CD4-positive, alpha-beta T cell treated with Interleukin-6 for 4 hours (primary cell): ENCODE data around the gene TH.

Source experiments
- DNase-seq: peaks from one replicate; pipeline ENCODE4 v3.0.0-alpha.2; 2020; ENCODE audit warnings: mixed read lengths

Gene TH

DNA sequence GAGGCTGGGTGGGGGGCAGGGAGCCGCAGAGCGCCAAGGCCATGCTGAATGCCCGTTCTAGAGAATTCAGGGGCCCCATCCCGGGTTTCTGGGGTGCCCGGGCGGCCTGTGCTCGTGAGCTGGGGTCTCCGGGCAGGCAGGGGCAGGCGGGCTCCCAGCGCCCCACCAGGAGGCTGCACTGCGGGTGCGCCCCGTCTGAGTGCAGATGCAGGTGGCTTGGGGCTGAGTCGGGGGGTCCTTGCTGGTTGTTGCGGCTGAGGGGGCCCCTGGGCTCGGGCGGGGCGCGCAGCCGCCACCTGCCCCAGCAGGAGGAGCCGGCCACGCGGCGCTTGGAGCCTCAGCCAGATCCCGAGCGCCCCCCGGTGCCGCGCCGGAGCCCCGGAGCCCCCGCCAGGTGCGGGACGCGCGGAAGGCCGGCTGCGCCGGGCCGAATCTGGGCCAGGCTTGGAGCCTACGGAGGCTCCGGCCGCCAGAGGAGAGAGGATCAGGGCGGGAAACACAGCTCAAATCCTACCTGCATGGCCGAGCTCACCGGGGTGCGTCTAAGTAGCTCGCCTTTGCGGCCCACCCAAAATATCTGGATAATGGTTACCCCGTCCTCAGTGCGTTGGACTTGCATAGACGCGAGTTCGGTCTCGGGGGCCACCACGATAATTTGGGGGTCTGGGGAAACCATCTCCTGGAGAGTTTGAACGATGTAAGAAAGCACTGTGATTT, 31.8 kb downstream of the TH start:
- DNase-seq, result no peak

DNA sequence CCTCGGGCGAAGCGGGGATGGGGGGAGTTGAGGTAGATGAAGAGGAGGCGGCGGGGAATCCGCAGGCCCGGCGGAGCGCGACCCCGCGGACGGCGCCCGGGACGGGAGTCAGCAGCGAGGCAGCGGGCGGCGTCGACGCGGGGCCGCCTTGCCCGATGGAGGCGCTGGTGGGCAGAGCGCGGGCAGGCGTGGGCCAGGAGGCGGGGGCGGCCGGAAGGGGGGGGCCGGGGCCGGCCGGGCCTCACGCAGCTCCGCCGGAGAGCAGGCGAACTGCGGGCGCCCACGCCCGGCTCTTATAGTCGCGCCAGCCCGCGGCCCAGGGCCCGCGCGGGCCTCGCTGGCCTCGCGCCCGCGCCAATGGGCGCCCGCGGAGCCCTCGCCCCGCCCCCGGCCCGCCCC, 32.5 kb downstream of the TH start, which contains the start of gene IGF2:
IGF2 (minus strand) TSS at position 267 of the 399 bp plus-strand sequence. CDS start 3,866 bp downstream, outside the sequence.
- DNase-seq, result no peak

DNA sequence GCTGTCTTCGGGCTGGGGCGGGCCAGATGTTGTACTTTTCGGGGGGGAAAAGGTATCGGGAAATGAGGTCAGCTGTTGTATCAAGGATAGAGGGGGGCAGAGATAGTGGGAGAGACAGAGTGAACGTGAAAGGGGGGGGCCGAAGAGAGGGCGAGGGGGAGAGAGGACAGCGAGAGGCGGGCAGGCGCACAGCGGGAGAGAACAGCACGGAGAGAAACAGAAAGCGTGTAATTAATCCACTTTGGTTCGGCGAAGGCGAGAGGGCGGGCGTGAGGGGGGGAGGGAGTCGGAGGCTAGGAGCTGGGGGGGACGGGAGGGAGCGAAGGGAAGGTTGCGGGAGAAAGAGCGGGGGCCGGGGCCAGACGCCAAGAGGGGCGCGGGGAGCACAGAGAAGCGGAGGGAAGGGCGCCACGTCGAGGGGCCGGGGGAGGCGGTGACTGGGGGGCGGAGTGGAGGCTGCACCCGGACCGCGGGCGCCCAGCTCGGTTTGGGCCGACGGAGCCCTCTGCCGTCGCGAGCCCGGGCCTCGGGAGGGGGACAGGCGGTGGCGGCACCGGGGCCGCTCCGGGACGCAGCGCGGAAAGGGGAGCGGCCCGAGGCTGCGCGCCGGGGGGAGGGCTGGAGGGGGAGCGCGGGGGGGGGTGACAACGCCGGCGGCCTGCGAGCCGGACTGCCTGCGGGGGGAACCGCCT, 33.0 kb downstream of the TH start:
- peak; percentile 13 for DNase-seq

DNA sequence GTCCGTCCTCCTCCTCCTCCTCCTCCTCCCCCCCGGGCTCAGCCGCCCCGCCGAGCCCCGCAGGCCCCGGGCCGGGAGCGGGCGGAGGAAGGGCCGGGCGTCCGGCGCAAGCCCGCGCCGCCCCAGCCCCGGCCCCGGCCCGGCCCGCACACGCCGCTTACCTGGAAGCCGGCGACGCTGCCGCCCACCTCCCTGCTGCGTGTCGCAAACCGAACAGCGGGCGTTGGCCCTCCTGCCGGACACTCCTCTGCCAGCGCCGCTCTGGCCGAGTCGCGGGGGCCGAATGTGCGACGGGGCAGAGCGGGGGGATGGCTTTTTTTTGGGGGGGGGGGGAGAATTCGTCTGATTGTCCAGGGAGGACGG, 33.6 kb downstream of the TH start:
- no peak for DNase-seq

DNA sequence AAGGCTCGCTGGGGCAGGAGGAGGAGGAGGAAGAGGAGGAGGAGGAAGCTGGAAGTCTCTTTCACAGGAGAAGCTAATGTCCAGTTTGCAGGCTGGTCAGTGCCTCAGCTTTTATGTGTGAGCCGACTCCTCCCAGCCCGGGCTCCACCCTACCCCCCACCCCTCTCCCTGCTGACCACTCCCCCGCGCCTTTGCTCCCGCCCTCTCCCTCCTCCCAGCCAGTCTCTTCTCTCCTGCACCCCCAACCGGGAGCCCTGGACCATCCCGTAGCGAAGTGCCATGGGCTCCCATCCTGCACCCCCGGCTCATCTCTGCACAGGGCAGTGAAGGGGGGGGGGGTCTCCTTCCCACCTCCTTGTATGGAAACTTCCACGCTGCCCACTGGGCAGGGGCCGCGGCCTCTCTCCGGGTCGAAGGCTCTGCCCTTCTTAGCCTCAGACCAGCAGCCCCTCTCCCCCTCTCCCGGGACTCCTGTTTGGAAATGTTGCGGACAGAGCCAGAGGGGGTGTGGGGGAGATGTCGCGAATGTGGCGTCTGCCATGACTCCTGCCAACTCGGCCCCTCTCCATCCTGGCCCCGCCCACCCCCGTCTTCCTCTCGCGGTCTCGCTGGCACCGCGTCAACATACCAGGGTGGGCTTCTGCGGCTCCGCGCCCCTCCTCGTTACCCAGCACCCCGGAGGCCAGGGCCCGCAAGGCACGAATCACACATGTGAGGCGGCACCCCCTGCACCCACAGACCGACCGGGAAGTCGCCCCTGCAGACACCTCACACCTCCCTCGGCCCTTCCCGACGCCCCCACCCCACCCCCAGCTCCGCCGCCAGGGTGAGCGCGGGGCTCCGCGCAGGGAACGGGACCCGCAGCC, 34.2 kb downstream of the TH start:
- DNase-seq, result peak; percentile 10

DNA sequence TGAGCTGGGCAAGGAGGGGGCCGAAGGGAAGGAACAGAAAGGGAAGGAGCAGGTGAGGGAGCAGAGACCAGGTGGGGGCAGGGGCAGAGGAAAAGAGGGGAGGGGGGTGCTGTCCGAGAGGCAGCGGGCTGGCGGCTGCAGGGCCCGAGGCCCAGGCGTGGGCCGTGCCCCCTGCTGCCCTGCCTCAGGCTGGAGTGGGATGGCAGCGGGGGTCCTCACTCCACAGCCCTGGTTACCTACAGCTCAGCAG, 34.7 kb downstream of the TH start:
- DNase-seq, result no peak

DNA sequence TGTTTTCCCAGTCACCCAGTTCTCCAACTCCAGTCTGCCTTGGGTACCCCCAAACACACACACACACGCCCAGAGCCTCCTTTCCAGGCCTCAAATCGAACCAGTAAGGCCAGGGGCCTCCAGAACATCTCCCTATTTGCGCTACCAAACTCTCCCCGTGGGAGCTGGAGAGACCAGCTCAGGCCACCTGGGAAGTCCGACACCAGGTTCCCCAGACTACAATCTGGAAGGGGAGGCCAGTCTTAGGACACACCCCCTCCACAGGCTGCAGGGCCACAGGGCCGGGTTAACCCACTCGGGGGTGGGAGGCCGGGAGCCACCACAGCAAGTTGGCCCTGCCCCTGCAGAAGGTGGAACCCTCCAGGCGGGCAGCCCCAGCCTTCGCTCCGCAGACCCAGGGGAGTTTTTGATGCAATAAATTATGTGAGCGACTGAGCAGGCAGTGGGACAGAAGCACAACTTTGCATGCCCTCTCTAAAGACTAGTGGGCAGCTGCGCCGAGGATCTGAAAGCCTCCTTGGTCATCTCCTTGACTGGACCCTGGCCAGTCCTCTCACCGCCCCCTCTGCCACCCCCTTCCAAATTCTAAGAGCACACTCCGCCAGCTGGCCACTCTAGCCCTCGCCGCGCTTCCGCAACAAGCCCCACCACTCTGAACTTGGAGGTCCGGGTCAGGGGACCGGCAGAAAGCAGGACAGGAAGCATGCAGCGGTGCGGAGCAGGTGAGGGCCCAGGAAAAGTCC, 35.2 kb downstream of the TH start:
- DNase-seq, result no peak

DNA sequence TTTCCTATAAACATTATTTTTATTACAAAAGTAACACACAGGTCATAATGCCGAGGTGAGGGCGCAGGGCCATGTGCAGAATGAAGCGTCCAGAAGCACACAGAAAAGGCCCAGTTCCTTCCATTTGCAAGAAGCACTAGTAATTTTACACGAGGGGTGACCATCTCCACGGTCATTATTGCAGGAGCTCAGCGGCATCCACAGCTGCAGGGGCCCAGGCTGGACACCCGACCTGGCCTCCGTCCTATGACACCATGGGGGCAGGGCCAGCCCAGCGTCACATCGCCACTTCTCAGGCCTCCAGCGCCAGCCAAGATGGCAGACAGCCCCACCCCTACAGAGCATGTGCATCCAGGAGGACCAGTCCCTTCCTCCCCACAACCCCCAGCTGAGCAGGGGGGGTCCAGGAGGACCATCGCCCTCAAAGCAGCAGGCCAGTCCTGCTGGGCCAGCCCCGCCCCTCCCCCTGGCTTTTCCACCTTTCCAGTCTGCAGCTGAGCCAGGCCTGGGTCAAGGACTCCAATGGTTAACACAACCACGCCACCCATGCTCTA, 35.9 kb downstream of the TH start:
- DNase-seq, result no peak

DNA sequence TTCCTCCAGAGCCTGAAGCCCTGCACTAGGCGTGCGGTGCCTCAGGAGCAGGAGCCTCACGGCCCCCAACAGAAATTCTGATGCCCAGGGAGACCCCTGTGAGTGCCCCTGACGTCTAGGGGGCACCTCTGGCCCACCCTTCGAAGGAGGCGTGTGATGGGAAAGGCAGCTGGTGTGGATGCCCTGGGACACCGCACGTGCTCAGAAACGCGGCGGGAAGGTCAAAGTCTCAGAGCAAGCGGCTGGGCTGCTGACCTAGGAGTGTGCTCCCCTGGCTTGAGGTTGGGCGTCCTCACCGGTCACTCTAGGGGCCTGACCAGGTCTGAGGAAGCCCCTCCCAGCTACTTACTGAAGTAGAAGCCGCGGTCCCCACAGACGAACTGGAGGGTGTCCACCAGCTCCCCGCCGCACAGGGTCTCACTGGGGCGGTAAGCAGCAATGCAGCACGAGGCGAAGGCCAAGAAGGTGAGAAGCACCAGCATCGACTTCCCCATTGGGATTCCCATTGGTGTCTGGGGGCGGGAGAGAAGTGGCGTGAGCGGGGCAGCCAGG, 36.5 kb downstream of the TH start:
- DNase-seq, result no peak

DNA sequence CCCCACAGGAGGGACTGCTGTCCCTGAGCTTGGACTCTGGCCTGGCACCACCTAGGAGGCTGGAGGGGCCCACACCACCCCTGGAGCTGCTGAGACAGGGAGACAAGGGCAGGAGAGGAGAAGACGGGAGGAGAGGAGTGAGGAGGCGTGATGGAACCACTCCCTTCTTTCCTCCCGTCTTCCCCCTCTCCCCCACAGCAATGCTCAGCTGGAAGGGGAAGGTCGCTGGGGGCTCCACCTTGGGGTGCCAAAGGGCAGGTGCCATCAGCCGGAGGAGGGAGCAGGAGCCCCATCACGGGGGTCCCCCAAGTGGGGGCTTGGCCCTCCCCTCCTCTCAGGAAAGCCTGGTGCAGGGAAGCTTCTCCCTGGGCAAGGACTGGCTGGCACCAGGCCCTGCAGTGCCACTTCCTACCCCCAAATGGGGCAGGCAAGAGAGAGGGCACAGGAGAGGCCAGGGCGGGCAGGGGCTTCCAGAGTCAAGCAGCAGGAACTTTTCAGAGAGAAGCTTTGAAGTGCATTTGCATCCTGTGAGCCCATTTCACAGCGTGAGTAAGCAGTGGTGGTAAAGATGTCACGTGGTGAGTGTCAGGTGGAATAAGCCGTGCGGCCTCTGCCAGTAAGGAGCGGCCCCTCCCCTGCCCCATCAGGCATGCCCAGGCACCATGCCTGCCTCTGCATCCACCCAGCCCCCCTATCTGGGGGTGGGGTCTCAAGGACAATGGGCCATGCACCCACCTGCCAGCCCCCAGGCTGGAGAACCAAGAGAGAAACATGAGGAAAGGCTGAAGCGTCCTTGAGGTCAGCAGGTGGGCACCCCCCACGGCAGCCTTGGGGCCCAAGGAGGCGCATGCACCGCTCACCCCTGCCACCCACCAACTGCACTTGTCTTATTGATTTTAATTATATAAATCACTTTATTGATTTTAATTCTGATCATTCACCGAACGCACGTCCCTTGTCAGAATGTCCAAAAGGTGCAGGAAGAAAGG, 37.3 kb downstream of the TH start:
- no peak for DNase-seq

DNA sequence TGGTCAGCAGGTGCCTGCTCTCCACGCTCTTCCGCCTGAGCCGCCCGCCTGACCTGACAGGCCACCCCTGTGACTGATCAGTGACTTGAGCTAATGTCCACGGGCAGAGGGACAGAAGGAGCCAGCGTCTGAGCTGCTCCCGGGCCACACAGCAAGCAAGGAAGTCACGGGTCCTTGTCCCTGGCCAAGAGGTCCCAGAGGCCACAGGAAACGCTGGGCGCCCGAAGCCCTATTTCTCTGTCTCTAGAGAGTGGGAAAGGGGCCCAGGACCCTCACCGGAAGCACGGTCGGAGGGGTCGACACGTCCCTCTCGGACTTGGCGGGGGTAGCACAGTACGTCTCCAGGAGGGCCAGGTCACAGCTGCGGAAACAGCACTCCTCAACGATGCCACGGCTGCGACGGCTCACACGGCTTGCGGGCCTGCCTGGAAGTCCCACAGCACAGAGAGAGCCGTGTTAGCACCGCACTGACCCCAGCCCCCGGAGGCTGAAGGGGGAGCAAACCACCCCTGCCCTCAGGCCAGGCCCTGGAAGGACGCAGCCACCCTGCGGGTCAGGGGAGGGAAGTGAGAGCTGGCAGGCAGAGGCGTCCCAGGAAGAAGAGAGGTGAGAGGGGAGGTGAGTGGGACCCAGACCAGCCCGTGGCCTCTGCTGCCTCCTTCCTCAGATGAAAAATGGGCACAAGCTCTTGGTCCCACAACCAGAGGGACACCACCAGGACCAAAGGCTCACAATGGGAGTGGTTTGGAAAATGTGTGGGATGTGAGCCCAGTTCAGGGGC, 38.2 kb downstream of the TH start:
- no peak for DNase-seq

DNA sequence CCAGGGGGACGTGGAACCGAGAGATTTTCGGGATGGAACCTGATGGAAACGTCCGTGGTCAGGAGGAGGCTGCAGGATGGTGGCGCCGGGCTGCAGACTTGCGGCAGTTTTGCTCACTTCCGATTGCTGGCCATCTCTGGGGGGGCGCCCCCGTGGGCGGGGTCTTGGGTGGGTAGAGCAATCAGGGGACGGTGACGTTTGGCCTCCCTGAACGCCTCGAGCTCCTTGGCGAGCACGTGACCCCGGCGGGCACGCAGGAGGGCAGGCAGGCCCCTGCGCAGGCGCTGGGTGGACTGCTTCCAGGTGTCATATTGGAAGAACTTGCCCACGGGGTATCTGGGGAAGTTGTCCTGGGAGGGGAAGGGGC, 38.8 kb downstream of the TH start:
- DNase-seq, result no peak

DNA sequence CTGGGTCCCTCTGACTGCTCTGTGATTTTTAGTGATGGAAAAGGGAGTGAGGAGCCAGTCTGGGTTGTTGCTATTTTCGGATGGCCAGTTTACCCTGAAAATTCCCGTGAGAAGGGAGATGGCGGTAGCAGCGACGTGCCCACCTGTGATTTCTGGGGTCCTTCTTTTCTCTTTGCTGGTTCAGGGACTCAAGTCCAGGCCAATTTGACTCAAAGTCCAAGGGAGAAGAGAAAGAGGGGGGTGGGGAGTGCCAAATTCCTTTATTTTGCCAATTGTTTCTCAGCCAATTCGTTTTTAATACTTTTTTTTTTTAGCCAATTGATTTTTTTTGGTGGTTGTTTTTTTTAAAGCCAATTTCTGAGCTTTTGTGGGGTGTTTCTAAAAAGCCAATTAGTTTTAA, 39.4 kb downstream of the TH start:
- DNase-seq, result no peak

DNA sequence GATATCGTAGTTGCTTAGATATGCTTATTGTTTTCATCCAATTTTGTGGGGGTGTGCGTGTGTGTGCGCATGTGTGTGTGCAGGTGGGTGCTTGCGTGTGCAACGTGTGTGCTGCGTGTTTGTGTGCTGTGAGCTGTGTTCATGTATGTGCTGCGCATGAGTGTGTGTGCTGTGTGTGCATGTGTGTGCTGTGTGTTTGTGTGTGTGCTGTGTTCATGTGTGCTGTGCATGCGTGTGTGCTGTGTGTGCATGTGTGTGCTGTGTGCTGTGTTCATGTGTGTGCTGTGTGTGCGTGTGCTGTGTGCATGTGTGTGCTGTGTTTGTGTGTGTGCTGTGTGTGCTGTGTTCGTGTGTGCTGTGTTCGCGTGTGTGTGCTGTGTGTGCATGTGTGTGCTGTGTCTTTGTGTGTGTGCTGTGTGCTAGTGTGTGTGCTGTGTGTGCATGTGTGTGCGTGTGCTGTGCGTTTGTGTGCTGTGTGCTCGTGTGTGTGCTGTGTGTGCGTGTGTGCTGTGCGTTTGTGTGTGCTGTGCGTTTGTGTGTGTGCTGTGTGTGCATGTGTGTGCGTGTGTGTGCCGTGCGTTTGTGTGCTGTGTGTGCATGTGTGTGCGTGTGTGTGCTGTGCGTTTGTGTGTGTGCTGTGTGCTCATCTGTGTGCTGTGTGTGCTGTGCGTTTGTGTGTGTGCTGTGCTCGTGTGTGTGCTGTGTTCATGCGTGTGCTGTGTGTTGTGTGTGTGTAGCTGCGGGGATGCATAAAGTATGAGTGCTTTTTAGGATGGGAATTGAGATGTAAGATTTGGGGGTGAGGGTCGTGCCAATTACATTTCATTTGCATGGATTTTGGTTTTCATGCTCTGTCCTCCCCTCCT, 40.0 kb downstream of the TH start:
- DNase-seq, result no peak

DNA sequence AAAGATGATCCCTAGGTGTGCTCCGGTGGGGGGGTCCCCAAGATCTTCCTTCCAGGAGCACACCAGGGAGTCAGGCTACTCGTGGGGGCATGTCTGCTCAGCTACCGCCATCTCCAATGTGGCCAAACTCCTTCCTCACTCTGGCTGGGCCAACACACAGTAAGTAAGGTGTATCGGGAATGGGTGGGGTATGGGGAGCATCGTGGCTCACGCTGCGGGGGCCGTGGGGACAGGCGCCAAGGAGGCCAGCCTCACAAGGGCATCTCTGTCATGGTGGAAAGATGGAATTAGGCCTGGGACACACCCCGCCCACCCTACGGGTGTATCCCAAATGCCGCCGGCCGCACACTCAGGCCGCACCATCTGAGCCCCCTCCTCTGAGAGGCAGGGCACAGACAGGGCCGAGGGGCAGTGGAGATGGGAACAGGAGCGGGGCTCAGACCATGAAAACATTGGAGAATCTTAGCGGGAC, 40.7 kb downstream of the TH start:
- DNase-seq, result no peak

DNA sequence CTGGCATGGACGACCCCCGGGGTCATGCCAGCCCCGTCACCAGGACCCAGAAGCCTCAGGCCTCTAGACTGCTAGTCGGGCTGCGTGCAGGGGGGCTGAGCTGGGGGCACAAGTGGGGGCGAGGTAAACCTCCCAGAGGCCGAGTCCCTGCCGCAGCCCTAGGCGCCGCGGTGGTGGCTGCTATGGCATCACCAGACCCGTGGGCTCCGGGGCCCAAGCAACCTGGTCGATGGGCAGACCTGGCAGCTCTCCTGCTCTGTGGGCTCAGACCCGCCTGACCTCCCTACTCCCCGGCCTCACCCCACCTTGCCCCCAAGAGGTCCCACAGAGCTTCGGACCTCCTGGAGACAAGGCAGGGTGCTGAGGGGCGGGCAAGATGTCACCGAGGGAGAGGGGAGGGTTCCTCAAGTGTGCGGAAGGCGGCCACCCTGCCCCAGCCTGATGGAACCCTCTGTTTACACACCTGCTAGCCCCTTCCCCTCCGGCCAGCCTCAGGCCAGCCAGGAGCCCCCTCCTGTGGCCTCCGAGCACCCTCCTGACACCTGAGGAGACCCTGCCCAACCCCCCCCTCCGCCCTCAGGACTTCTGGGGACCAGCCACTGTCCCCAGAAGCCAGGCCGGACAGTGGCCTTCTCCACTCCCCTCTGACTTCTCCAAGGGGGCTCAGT, 41.8 kb downstream of the TH start:
- no peak for DNase-seq

DNA sequence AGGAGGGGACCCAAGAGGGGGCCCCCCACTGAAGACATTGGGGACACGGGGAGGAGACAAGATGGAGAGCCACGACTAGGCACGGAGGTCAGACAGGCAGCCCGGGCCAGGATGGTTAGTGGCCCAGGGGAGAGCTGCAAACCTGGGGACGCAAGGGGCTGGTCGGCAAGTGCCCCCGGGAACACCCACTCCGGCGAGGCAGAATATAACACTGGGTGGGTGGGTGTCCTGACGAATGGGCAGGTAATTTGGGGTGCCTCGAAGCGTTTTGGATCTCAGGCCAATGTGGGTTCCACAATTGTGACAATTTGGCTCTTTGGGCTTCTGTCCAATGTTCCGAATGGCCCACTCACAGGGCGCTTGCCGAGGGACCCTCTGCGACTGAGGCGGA, 42.3 kb downstream of the TH start:
- DNase-seq, result no peak

DNA sequence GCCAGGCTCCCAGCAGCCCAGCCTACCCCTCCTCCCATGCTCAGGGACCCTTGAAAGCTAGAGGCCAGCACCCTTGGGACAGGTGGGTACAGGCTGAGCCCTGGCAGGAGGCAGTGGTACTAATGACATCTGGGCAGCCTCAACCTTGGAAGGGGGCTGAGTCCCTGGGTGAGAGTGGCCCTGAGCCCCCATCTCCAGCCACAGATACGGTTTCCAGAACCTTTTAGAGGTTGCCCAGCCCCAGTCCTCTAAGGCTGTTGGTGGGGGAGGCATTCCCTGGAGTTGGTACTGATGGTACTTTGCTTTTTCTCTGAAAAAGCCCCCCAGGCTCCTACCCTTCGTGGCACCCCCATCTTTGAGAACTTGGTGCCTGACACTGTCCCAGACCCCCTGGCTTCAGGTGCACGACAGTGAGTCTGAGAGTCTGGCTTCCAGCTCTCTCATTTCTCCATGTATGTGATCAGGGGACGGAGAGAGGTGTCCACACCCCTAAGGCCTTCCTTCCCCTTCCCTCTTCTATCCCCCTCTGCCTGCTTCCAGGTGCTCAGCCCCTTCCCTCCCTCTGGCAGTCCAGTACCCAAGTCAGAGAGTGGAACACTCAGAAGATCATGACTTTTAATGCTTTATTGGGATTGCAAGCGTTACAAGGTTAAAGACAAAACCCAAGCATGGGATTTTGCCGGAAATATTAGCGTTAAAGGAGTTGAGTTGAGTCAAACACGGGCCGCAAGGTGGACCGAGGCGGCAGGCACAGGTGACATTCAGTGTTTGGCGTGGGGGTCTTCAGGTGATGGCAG, 42.9 kb downstream of the TH start:
- no peak for DNase-seq
